H1 (cell line): ENCODE measurements around the gene SMTNL2. TPM values are rescaled to one million over a fixed set of nuclear protein-coding genes. Genes with fewer than 3 reads are reported as not detected.

Source experiments
- CTCF ChIA-PET: fragments of 300-600 bp; sonication (Branson Sonifier 250); formaldehyde crosslinking; loops from one replicate; lab custom pipeline; 2021; ENCODE audit not compliant: partially characterized antibody; lab: Charles Lee
- POLR2A ChIA-PET: fragments of 300-600 bp; sonication (Branson Sonifier 250); formaldehyde crosslinking; loops from one replicate; lab custom pipeline; 2021; ENCODE audit warnings: inconsistent platforms; ENCODE audit not compliant: partially characterized antibody; lab: Charles Lee
- DNase-seq, 2 experiments: peaks; one replicate each; pipeline versions ENCODE4 v3.0.0 to v3.0.0-alpha.2; 2010 to 2022; ENCODE audit warnings: low spot score in 2 of 2, low read depth in 1 of 2, mixed read lengths in 1 of 2
- FAIRE-seq: peaks from 2 replicates; lab custom pipeline; 2011; peaks lifted over from hg19 to GRCh38; lab: Jason Lieb, UNC
- H2AFZ ChIP-seq: 2 replicates; pipeline ENCODE4 v1.8.1; 2012; ENCODE audit warnings: low read length, inconsistent platforms
- H2AK5ac ChIP-seq: 2 replicates; pipeline ENCODE4 v1.6.1; 2013; ENCODE audit warnings: low read depth, low read length
- H2BK120ac ChIP-seq: replicated peaks from 2 replicates; pipeline ENCODE3; 2013; ENCODE audit warnings: low read depth, low read length, inconsistent platforms
- H2BK12ac ChIP-seq: 2 replicates; pipeline ENCODE4 v1.6.1; 2013; ENCODE audit warnings: low read depth, low read length
- H2BK15ac ChIP-seq: 2 replicates; pipeline ENCODE4 v1.6.1; 2013; ENCODE audit warnings: low read length
- H2BK20ac ChIP-seq: 2 replicates; pipeline ENCODE4 v1.6.1; 2013; ENCODE audit warnings: low read length
- H2BK5ac ChIP-seq: 2 replicates; pipeline ENCODE4 v1.6.1; 2013; ENCODE audit warnings: low read depth, low read length
- H3K14ac ChIP-seq: 2 replicates; pipeline ENCODE4 v1.6.1; 2013; ENCODE audit warnings: inconsistent platforms; ENCODE audit not compliant: insufficient read length
- H3K18ac ChIP-seq: 2 replicates; pipeline ENCODE4 v1.6.1; 2013; ENCODE audit warnings: low read length; ENCODE audit errors: extremely low read depth
- H3K23ac ChIP-seq: 2 replicates; pipeline ENCODE4 v1.6.1; 2013; ENCODE audit warnings: inconsistent platforms; ENCODE audit not compliant: insufficient read length
- H3K23me2 ChIP-seq: 2 replicates; pipeline ENCODE4 v1.6.1; 2013; ENCODE audit warnings: low read depth, low read length
- H3K27ac ChIP-seq: 2 replicates; pipeline ENCODE4 v1.6.1; 2011; ENCODE audit warnings: low read depth, low read length, inconsistent platforms
- H3K27me3 ChIP-seq, 4 experiments: replicated peaks in 1 of 4; 1 replicate in 1 of 4; 2 replicates in 3 of 4; pipeline versions ENCODE4 v1.6.1 to v1.8.1; 2011 to 2013; ENCODE audit warnings: low read length in 3 of 4, mild to moderate bottlenecking in 3 of 4, inconsistent platforms in 2 of 4, mixed read lengths in 2 of 4, moderate library complexity in 1 of 4; ENCODE audit not compliant: control insufficient read depth in 3 of 4, insufficient read depth in 3 of 4; ENCODE audit errors: extremely low read depth in 1 of 4
- H3K36me3 ChIP-seq, 4 experiments: 2 replicates each; pipeline versions ENCODE4 v1.6.1 to v1.8.1; 2011 to 2013; ENCODE audit warnings: mild to moderate bottlenecking in 4 of 4, low read length in 3 of 4, moderate library complexity in 2 of 4, control low read depth in 1 of 4, inconsistent platforms in 1 of 4; ENCODE audit not compliant: insufficient read depth in 4 of 4, control insufficient read depth in 2 of 4
- H3K4ac ChIP-seq: replicated peaks from 2 replicates; pipeline ENCODE3; 2013; ENCODE audit warnings: low read length, low read depth, mixed read lengths, inconsistent platforms; ENCODE audit not compliant: insufficient read length
- H3K4me1 ChIP-seq, 4 experiments: replicated peaks in 1 of 4; 1 replicate in 1 of 4; 2 replicates in 3 of 4; pipeline versions ENCODE4 v1.6.1 to v1.8.1; 2011 to 2013; ENCODE audit warnings: low read length in 3 of 4, inconsistent platforms in 2 of 4, mixed read lengths in 1 of 4; ENCODE audit not compliant: insufficient read depth in 4 of 4, control insufficient read depth in 3 of 4
- H3K4me2 ChIP-seq, 2 experiments: 2 replicates each; pipeline versions ENCODE4 v1.6.1 to v1.8.1; 2011 to 2013; ENCODE audit warnings: low read depth in 2 of 2, low read length in 2 of 2, control low read depth in 1 of 2, inconsistent platforms in 1 of 2, mild to moderate bottlenecking in 1 of 2; ENCODE audit not compliant: insufficient read depth in 1 of 2
- H3K4me3 ChIP-seq, 4 experiments: fragments of 200-600, 300-600 bp in 1 of 4; sonication (generic), shearing (Covaris generic), sonication (Bioruptor Twin) in 1 of 4; 2 replicates each; pipeline versions ENCODE4 v1.5.1 to v1.8.1; 2011 to 2016; ENCODE audit warnings: low read length in 4 of 4, low read depth in 3 of 4, control low read depth in 2 of 4, inconsistent platforms in 2 of 4, mild to moderate bottlenecking in 2 of 4, mixed read lengths in 1 of 4, moderate library complexity in 1 of 4; ENCODE audit not compliant: insufficient read depth in 2 of 4; ENCODE audit errors: extremely low read depth in 1 of 4
- H3K56ac ChIP-seq: replicated peaks from 2 replicates; pipeline ENCODE3; 2013; ENCODE audit warnings: low read depth, mild to moderate bottlenecking, mixed read lengths, low read length, inconsistent platforms; ENCODE audit not compliant: insufficient read length
- H3K79me1 ChIP-seq: 2 replicates; pipeline ENCODE4 v1.6.1; 2013; ENCODE audit warnings: low read depth, low read length, control low read depth
- H3K79me2 ChIP-seq, 2 experiments: 2 replicates each; pipeline versions ENCODE4 v1.6.1 to v1.8.1; 2012 to 2013; ENCODE audit warnings: low read length in 2 of 2, mild to moderate bottlenecking in 2 of 2, inconsistent platforms in 1 of 2; ENCODE audit not compliant: insufficient read depth in 2 of 2, control insufficient read depth in 1 of 2
- H3K9ac ChIP-seq, 4 experiments: replicated peaks in 1 of 4; 1 replicate in 1 of 4; 2 replicates in 3 of 4; pipeline versions ENCODE4 v1.6.1 to v1.8.1; 2011 to 2013; ENCODE audit warnings: low read depth in 3 of 4, low read length in 3 of 4, control low read depth in 2 of 4, mild to moderate bottlenecking in 2 of 4, moderate library complexity in 2 of 4, inconsistent platforms in 1 of 4; ENCODE audit errors: extremely low read depth in 1 of 4
- H3K9me3 ChIP-seq, 2 experiments: 2 replicates each; pipeline versions ENCODE4 v1.6.1 to v1.8.1; 2012 to 2013; ENCODE audit warnings: mild to moderate bottlenecking in 2 of 2, moderate library complexity in 2 of 2, control low read depth in 1 of 2, inconsistent platforms in 1 of 2, low read depth in 1 of 2, low read length in 1 of 2, mixed read lengths in 1 of 2; ENCODE audit not compliant: insufficient read depth in 2 of 2
- H4K20me1 ChIP-seq, 2 experiments: replicated peaks in 1 of 2; 2 replicates each; pipeline versions ENCODE3 to v1.8.1; 2011 to 2013; ENCODE audit warnings: inconsistent platforms in 2 of 2, low read length in 2 of 2, mild to moderate bottlenecking in 1 of 2; ENCODE audit not compliant: insufficient read depth in 2 of 2, control insufficient read depth in 1 of 2
- H4K5ac ChIP-seq: 2 replicates; pipeline ENCODE4 v1.6.1; 2013; ENCODE audit warnings: low read length, low read depth, mixed read lengths, inconsistent platforms; ENCODE audit not compliant: insufficient read length
- H4K8ac ChIP-seq: 2 replicates; pipeline ENCODE4 v1.8.0; 2013; ENCODE audit warnings: mild to moderate bottlenecking, moderate library complexity, low read length, inconsistent platforms; ENCODE audit not compliant: insufficient read depth; ENCODE audit errors: extremely low read depth
- H4K91ac ChIP-seq: replicated peaks from 2 replicates; pipeline ENCODE3; 2013; ENCODE audit warnings: low read length, mixed read lengths, inconsistent platforms; ENCODE audit not compliant: insufficient read length
- CHD1 ChIP-seq: IDR thresholded peaks from 2 replicates; pipeline ENCODE4 v1.6.1; 2012; ENCODE audit warnings: low read depth, low read length, improper control_type of control experiment
- WGBS, 2 experiments: shearing (Covaris generic) in 1 of 2; methylation state at CpG; one replicate each; pipeline versions ENCODE4 v1.1.6 to v1.1.7; 2013 to 2015; ENCODE audit warnings: low lambda C conversion rate in 2 of 2, mixed read lengths in 2 of 2, inconsistent platforms in 1 of 2, low coverage in 1 of 2, missing lambda C conversion rate in 1 of 2; ENCODE audit not compliant: insufficient replicate concordance in 2 of 2, insufficient coverage in 1 of 2, insufficient read length in 1 of 2; ENCODE audit errors: extremely low coverage in 1 of 2, missing lambda C conversion rate in 1 of 2; 5-methylcytosine and 5-hydroxymethylcytosine counted together
- polyA plus RNA-seq, 7 experiments: library from polyadenylated mRNA; depleted of rRNA in 3 of 7; stranded (reverse) in 5 of 7; unstranded in 2 of 7; fragments of >200 nt in 5 of 7; fragments of 200-250 nt in 2 of 7; gene quantifications; 1 replicate in 5 of 7; 2 replicates in 1 of 7; 4 replicates in 1 of 7; pipeline versions ENCODE4 v1.2.1 to v1.2.3, GENCODE V29; 2011 to 2013; ENCODE audit warnings: missing spikeins in 2 of 7, mixed read lengths in 2 of 7
- total RNA-seq: library from RNA; stranded (reverse); fragmentation: NEBNext Ultra II Directional; extraction: Animal tissue kit (Norgen Biotek cat#: 25700); gene quantifications from 2 replicates; pipeline ENCODE4 v1.2.1, GENCODE V29; 2021

Gene SMTNL2
- total and polyA plus RNA-seq, 2 of the 8 experiments (the other 6 are each of a cell fraction or from before 2014, with no cell fraction given) = 3.6 to 4.5 TPM

DNA sequence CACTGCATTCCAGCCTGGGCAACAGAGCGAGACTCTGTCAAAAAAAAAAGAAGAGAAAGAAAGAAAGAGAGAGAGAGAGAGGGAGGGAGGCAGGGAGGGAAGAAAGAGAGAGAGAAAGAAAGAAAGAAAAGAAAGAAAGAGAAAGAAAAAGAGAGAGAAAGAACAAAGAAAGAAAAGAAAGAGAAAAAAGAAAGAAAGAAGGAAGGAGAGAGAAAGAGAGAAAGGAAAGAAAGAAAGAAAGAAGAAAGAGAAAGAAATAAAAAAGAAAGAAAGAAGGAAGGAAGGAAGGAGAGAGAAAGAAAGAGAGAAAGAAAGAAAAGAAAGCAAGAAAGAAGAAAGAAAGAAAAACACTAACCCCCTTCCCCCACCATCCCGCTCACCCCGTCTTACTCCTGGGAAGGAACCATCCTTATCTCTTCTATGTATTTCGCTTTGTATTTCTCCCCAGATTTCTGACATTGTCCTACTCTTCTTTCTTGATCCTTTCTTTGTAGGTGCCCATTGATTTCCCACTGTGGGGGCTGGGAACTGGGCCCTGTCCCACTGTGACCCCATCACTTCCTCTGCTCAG is 36.3 kb downstream of the SMTNL2 start:
- Histone ChIP-seq H3K23ac (no peak overlapping the region), H3K4me2 (no peak overlapping the region), H3K14ac (no peak overlapping the region), H2BK12ac (no peak overlapping the region), H3K18ac (no peak overlapping the region), H3K79me2 (no peaks in the 10 kb centered on the region), H3K23me2 (no peaks in the 10 kb centered on the region; the same call in 1 of the 2 replicates), H2BK20ac (no peak overlapping the region), H2AK5ac (no peak overlapping the region), H3K79me1 (no peaks in the 10 kb centered on the region), H2BK5ac (no peak overlapping the region), H2BK120ac (no peak overlapping the region), H3K4me1 (peaks cover 0 to 6% (median 0%) of the 10 kb centered on the region in 4 experiments; a peak in 2 of 7 replicates), H4K91ac (no peak overlapping the region), H2AFZ (no peak overlapping the region), H4K8ac (no peak overlapping the region), H2BK15ac (no peak overlapping the region), H4K5ac (no peak overlapping the region), H3K9ac (no peak overlapping the region), H3K56ac (no peak overlapping the region), H3K36me3 (no peaks in the 10 kb centered on the region), H3K27me3 (0 out of 7 replicates have a peak, but pooled peaks cover 0 to 2% (median 0%) of the 10 kb centered on the region in 4 experiments), H3K4me3 (no peak overlapping the region), H3K4ac (no peak overlapping the region), H4K20me1 (no peaks in the 10 kb centered on the region), H3K9me3 (no peaks in the 10 kb centered on the region), H3K27ac (no peak overlapping the region)
- 93% methylated on average over 4 of the region's 4 CpGs; no CpG with 5 or more reads in 1 of the 2 experiments for WGBS, 2 experiments
- ChIA-PET CTCF (interaction anchor here (0.8 to 7.2 kb wide), 3 partner anchors 16 to 59 kb away, joined by 3 to 170 read pairs (median 4); no protein-coding TSS in a partner anchor), POLR2A (no interaction called here)
- FAIRE-seq = no peak
- no peak for DNase-seq
- no peak for TF ChIP-seq CHD1
